Measurements from ENCODE around the gene FAM83B.
"Not testable (repeated sequence)": the region's sequence is repeated elsewhere in the genome, so short reads cannot be mapped to it uniquely, and the experiment has no call there.

The FAM83B gene

GRCh38 chr6:54898767-54899166, 52.2 kb downstream of the FAM83B start:
- no peak for DNase-seq (ENCODE audit: low read depth)

GRCh38 chr6:54899442-54899841, 52.9 kb downstream of the FAM83B start:
- no peak for DNase-seq (ENCODE audit: low read depth)

- no peak for DNase-seq (ENCODE audit: low read depth)
Measured at GRCh38 chr6:54899986-54900385, 53.4 kb downstream of the FAM83B start.

GRCh38 chr6:54900666-54901065, 54.1 kb downstream of the FAM83B start:
- no peak for DNase-seq (ENCODE audit: low read depth)

GRCh38 chr6:54903884-54904283, 57.3 kb downstream of the FAM83B start:
- no peak for DNase-seq (ENCODE audit: low read depth)

- DNase-seq (ENCODE audit: low read depth) = no peak
Measured at GRCh38 chr6:54907355-54907754, 60.8 kb downstream of the FAM83B start.

GRCh38 chr6:54909184-54909583, 62.6 kb downstream of the FAM83B start:
- DNase-seq (ENCODE audit: low read depth) = no peak

GRCh38 chr6:54910431-54910884, 63.9 kb downstream of the FAM83B start:
- DNase-seq (ENCODE audit: low read depth) = no peak

GRCh38 chr6:54910921-54911320, 64.3 kb downstream of the FAM83B start:
- DNase-seq (ENCODE audit: low read depth) = no peak

- DNase-seq (ENCODE audit: low read depth) = no peak
Measured at GRCh38 chr6:54913211-54913610, 66.6 kb downstream of the FAM83B start.

- no peak for DNase-seq (ENCODE audit: low read depth)
Measured at GRCh38 chr6:54916858-54917257, 70.3 kb downstream of the FAM83B start.

GRCh38 chr6:54920628-54921027, 74.1 kb downstream of the FAM83B start:
- DNase-seq (ENCODE audit: low read depth) = no peak

GRCh38 chr6:54921891-54922290, 75.3 kb downstream of the FAM83B start:
- no peak for DNase-seq (ENCODE audit: low read depth)

GRCh38 chr6:54929245-54929909, 82.8 kb downstream of the FAM83B start:
- DNase-seq (ENCODE audit: low read depth) = no peak

- DNase-seq (ENCODE audit: low read depth) = no peak
Measured at GRCh38 chr6:54932622-54933021, 86.1 kb downstream of the FAM83B start.

- no peak for DNase-seq (ENCODE audit: low read depth)
Measured at GRCh38 chr6:54935739-54936138, 89.2 kb downstream of the FAM83B start.

GRCh38 chr6:54937371-54937770, 90.8 kb downstream of the FAM83B start:
- no peak for DNase-seq (ENCODE audit: low read depth)

GRCh38 chr6:54957698-54958097, 111.1 kb downstream of the FAM83B start:
- DNase-seq (ENCODE audit: low read depth) = no peak

- no peak for DNase-seq (ENCODE audit: low read depth)
Measured at GRCh38 chr6:54958446-54958845, 111.9 kb downstream of the FAM83B start.

GRCh38 chr6:54959820-54960219, 113.2 kb downstream of the FAM83B start:
- DNase-seq (ENCODE audit: low read depth) = no peak

- DNase-seq (ENCODE audit: low read depth) = not testable (repeated sequence)
Measured at GRCh38 chr6:54961372-54961771, 114.8 kb downstream of the FAM83B start.

- no peak for DNase-seq (ENCODE audit: low read depth)
Measured at GRCh38 chr6:54970337-54970736, 123.8 kb downstream of the FAM83B start.

GRCh38 chr6:54971825-54972224, 125.3 kb downstream of the FAM83B start:
- no peak for DNase-seq (ENCODE audit: low read depth)

GRCh38 chr6:54979161-54979560, 132.6 kb downstream of the FAM83B start:
- not testable (repeated sequence) for DNase-seq (ENCODE audit: low read depth)

Data from activated T-cell treated with anti-CD3 and anti-CD28 coated beads for 1 hour (primary cell).